ENCODE results near the gene IL15RA.
"Not testable (repeated sequence)": the region's sequence is repeated elsewhere in the genome, so short reads cannot be mapped to it uniquely, and the experiment has no call there.

IL15RA gene

GRCh38 chr10:5919568-5919967, 57.8 kb downstream of the IL15RA start:
- DNase-seq = no peak

GRCh38 chr10:5918763-5919162, 58.6 kb downstream of the IL15RA start:
- DNase-seq = no peak

- no peak for DNase-seq
Measured at GRCh38 chr10:5917305-5917704, 60.0 kb downstream of the IL15RA start.

GRCh38 chr10:5915451-5915850, 61.9 kb downstream of the IL15RA start:
- DNase-seq = no peak

- DNase-seq = no peak
Measured at GRCh38 chr10:5913736-5914135, 63.6 kb downstream of the IL15RA start.

- DNase-seq = no peak
Measured at GRCh38 chr10:5911670-5912069, 65.7 kb downstream of the IL15RA start.

- no peak for DNase-seq
Measured at GRCh38 chr10:5910323-5911100, 66.8 kb downstream of the IL15RA start.

GRCh38 chr10:5908676-5909075, 68.7 kb downstream of the IL15RA start:
- not testable (repeated sequence) for DNase-seq

- no peak for DNase-seq
Measured at GRCh38 chr10:5906651-5907050, 70.7 kb downstream of the IL15RA start.

GRCh38 chr10:5905854-5906507, 71.4 kb downstream of the IL15RA start:
- DNase-seq = no peak

GRCh38 chr10:5904227-5904626, 73.1 kb downstream of the IL15RA start:
- peak; percentile 46 for DNase-seq

GRCh38 chr10:5903563-5903962, 73.8 kb downstream of the IL15RA start:
- no peak for DNase-seq

- no peak for DNase-seq
Measured at GRCh38 chr10:5902511-5903274, 74.7 kb downstream of the IL15RA start.
